ENCODE data around the gene SPRR3. TPM values are rescaled to one million over a fixed set of nuclear protein-coding genes. Genes with fewer than 3 reads are reported as not detected.

The SPRR3 gene, protein sequence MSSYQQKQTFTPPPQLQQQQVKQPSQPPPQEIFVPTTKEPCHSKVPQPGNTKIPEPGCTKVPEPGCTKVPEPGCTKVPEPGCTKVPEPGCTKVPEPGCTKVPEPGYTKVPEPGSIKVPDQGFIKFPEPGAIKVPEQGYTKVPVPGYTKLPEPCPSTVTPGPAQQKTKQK
- not detected for total RNA-seq

DNA sequence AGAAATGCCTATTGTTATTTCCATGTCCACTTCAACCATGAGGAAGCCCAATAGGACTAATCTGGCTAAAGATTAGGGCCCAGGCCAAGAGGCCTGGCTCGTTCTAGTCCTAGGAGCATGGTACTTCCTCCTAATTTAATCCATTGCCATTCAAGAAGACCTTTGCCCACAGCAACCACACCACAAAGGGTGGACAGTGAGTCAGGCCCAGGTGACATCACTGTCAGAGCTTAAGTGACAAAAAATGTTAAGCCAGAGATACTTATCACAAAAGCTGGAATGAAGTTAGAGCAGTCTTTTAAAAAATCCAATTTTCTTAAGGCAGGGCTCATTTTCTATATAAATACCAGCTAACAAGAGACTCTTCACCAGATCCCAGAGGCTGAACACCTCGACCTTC is at the start of gene SPRR3:
Gene SPRR3 (plus strand): TSS at position 368 of the 400 bp plus-strand sequence. CDS start 1,272 bp downstream, outside the sequence.
- H3K27me3 ChIP-seq, result no peaks in the 10 kb centered on the region
- DNase-seq (ENCODE audit: low spot score in 2 of 2), result no peak
- no peak for TF ChIP-seq POLR2A (IDR thresholded peaks at IDR 0.05)
- TF ChIP-seq, protein P1, sequence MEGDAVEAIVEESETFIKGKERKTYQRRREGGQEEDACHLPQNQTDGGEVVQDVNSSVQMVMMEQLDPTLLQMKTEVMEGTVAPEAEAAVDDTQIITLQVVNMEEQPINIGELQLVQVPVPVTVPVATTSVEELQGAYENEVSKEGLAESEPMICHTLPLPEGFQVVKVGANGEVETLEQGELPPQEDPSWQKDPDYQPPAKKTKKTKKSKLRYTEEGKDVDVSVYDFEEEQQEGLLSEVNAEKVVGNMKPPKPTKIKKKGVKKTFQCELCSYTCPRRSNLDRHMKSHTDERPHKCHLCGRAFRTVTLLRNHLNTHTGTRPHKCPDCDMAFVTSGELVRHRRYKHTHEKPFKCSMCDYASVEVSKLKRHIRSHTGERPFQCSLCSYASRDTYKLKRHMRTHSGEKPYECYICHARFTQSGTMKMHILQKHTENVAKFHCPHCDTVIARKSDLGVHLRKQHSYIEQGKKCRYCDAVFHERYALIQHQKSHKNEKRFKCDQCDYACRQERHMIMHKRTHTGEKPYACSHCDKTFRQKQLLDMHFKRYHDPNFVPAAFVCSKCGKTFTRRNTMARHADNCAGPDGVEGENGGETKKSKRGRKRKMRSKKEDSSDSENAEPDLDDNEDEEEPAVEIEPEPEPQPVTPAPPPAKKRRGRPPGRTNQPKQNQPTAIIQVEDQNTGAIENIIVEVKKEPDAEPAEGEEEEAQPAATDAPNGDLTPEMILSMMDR (IDR thresholded peaks at IDR 0.05), result no peak
- TF ChIP-seq POLR2AphosphoS5 (IDR thresholded peaks at IDR 0.05), result no peak
- no peaks in the 10 kb centered on the region for H3K4me1 ChIP-seq
- no peak within 1 kb of the TSS for H3K4me3 ChIP-seq
- H3K27ac ChIP-seq, result no peak within 1 kb of the TSS
- no peaks in the 10 kb centered on the region for H3K9me3 ChIP-seq
- intact Hi-C loops (cut with DNase I; ENCODE audit: low total_unique reads), result no loop called here
- H3K36me3 ChIP-seq, result no peaks in the 10 kb centered on the region

DNA sequence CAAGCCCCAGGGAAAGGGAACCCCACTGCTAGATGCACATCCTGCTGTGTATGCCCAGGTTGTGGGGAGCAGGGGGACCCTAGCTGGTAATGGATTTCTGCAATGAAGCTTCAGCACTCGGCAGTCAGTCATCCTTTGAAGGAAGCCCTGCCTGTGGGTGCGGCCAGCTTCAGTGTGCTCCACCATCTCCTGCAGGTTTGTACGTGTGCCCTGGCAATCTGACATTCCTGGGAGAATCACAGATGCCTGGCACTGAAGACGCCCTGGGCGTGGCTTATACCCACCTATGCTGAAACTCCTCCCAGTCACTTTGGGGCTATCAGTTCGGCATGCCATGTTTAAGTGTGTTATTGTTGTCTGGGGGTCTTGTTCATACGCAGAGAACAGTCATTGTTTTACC is 47.8 kb upstream of the SPRR3 start:
- H3K27ac ChIP-seq, result no peak overlapping the region
- TF ChIP-seq POLR2AphosphoS5 (IDR thresholded peaks at IDR 0.05) (no peak), POLR2A (IDR thresholded peaks at IDR 0.05) (no peak)
- TF ChIP-seq, protein P1 (IDR thresholded peaks at IDR 0.05), result no peak
- no peaks in the 10 kb centered on the region for H3K9me3 ChIP-seq
- no peak for DNase-seq (ENCODE audit: low spot score in 2 of 2)
- intact Hi-C loops (cut with DNase I; ENCODE audit: low total_unique reads), result no loop called here
- no peaks in the 10 kb centered on the region for H3K36me3 ChIP-seq
- no peaks in the 10 kb centered on the region for H3K27me3 ChIP-seq
- H3K4me3 ChIP-seq, result no peak overlapping the region
- H3K4me1 ChIP-seq, result no peaks in the 10 kb centered on the region

DNA sequence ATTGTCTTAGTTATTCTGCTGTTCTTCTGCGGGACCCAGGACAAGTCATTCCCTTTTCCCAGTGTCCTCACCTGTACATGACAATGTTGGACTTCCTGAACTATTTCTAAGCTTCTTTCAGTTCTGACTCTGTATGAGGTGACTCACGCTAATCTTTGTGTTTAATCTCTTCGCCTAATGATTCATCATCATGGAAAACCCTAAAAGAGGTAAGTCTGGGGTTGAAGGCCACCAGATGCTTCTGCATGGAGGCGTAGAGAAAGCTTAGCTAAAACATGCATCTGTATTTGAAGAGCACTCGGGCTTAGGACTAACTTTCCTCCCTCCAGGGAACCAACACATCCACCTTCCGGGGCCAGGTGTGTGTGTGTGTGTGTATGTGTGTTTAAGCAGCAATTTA is 47.1 kb upstream of the SPRR3 start:
- H3K4me1 ChIP-seq, result no peaks in the 10 kb centered on the region
- DNase-seq (ENCODE audit: low spot score in 2 of 2), result no peak
- H3K9me3 ChIP-seq, result no peaks in the 10 kb centered on the region
- no peaks in the 10 kb centered on the region for H3K27me3 ChIP-seq
- no peak overlapping the region for H3K27ac ChIP-seq
- no peak overlapping the region for H3K4me3 ChIP-seq
- no peak for TF ChIP-seq POLR2AphosphoS5 (IDR thresholded peaks at IDR 0.05)
- TF ChIP-seq, protein P1 (IDR thresholded peaks at IDR 0.05), result no peak
- TF ChIP-seq POLR2A (IDR thresholded peaks at IDR 0.05), result no peak
- intact Hi-C loops (cut with DNase I; ENCODE audit: low total_unique reads), result no loop called here
- no peaks in the 10 kb centered on the region for H3K36me3 ChIP-seq

DNA sequence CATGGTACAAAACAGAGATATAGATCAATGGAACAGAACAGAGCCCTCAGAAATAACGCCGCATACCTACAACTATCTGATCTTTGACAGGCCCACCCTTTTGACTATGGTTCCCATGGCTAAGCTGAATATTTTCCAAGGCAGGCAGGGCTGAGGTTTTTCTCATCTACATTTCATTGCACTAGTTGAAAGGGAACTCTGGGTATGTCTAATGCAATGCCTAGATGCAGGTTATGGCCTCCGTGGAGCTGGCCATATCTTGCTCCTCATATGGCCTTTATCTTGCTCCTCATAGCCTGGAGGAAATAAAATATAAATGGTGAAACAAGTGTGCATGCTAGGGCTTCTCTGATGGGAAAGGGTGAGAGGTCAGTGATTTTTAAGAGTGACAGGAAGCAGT is 44.0 kb upstream of the SPRR3 start:
- Histone ChIP-seq H3K36me3 (no peaks in the 10 kb centered on the region), H3K4me3 (no peak overlapping the region), H3K27me3 (no peaks in the 10 kb centered on the region), H3K4me1 (no peaks in the 10 kb centered on the region), H3K9me3 (no peaks in the 10 kb centered on the region), H3K27ac (no peak overlapping the region)
- no peak for DNase-seq (ENCODE audit: low spot score in 2 of 2)
- TF ChIP-seq, protein P1 (IDR thresholded peaks at IDR 0.05), result no peak
- TF ChIP-seq POLR2A (IDR thresholded peaks at IDR 0.05) (no peak), POLR2AphosphoS5 (IDR thresholded peaks at IDR 0.05) (no peak)
- intact Hi-C loops (cut with DNase I; ENCODE audit: low total_unique reads), result no loop called here

DNA sequence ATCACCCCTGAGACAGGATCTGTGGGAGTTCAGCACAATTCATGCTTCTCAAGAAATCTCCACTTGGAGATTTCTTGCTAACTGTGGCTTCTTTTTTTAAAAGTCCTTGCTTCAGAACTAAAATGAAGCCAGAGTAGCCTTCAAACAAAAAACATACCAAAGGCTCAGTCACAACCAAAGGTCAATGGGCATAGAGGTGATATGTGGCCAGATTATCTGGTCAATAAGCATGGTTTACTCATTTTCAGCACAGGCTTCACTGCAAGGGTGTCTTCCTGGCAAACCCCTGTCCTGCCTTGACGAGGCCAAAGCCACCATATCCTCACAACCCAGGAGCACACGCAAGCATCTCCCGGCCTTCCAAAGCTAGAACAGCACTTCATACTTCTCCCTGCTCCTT is 42.3 kb upstream of the SPRR3 start:
- Histone ChIP-seq H3K4me3 (no peak overlapping the region), H3K9me3 (no peaks in the 10 kb centered on the region), H3K4me1 (no peaks in the 10 kb centered on the region), H3K27ac (no peak overlapping the region), H3K27me3 (no peaks in the 10 kb centered on the region), H3K36me3 (no peaks in the 10 kb centered on the region)
- intact Hi-C loops (cut with DNase I; ENCODE audit: low total_unique reads), result no loop called here
- TF ChIP-seq POLR2A (IDR thresholded peaks at IDR 0.05) (no peak), POLR2AphosphoS5 (IDR thresholded peaks at IDR 0.05) (no peak)
- TF ChIP-seq, protein P1 (IDR thresholded peaks at IDR 0.05), result no peak
- no peak for DNase-seq (ENCODE audit: low spot score in 2 of 2)

Measured in breast epithelium (tissue), 4 donors.